Measurements from ENCODE around the gene MAP3K2. TPM values are rescaled to one million over a fixed set of nuclear protein-coding genes. Genes with fewer than 3 reads are reported as not detected.

MAP3K2 gene
- total RNA-seq, 2 donors from 2014 or later: 61.6 to 63.8 TPM

GRCh38 chr2:127427376-127428056 lies 39.7 kb upstream of the MAP3K2 start:
- H3K36me3 ChIP-seq: no peaks in the 10 kb centered on the region
- no peak overlapping the region for H3K27ac ChIP-seq
- DNase-seq (ENCODE audit: low spot score): no peak
- intact Hi-C loops (cut with DNase I): no loop called here
- H3K4me3 ChIP-seq: no peak overlapping the region
- WGBS: 89% methylated on average over 7 of the region's 7 CpGs
- H3K4me1 ChIP-seq (replicated peaks): peaks cover 7% of the 10 kb centered on the region
- TF ChIP-seq CTCF (IDR thresholded peaks at IDR 0.05) (no peak), POLR2A (IDR thresholded peaks at IDR 0.05) (no peak), POLR2AphosphoS5 (IDR thresholded peaks at IDR 0.05) (no peak)
- peaks cover 7% of the 10 kb centered on the region for H3K27me3 ChIP-seq (replicated peaks; ENCODE audit: insufficient read depth)
- no peaks in the 10 kb centered on the region for H3K9me3 ChIP-seq

DNA sequence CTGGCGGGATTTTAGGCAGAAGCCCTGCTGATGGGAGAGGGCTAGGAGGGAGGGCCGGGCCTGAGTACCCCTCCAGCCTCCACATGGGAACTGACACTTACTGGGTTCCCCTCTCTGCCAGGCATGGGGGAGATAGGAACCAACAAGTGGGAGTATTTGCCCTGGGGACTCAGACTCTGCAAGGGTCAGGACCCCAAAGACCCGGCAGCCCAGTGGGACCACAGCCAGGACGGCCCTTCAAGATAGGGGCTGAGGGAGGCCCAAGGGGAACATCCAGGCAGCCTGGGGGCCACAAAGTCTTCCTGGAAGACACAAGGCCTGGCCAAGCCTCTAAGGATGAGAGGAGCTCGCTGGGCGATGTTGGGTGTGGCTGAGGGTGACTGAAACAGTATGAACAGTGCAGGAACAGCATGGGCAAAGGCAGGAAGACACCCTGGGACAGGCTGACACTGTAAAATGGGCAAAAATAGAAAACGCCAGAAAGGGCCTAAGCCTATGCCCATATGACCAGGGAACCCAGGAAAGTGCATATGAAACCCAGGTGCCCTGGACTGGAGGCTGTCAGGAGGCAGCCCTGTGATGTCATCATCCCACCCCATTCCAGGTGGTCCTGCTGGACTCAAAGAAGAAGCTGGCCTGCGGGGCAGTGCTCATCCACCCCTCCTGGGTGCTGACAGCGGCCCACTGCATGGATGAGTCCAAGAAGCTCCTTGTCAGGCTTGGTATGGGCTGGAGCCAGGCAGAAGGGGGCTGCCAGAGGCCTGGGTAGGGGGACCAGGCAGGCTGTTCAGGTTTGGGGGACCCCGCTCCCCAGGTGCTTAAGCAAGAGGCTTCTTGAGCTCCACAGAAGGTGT lies 39.0 kb upstream of the MAP3K2 start:
- DNase-seq (ENCODE audit: low spot score): no peak
- no peak overlapping the region for H3K4me3 ChIP-seq
- no peak overlapping the region for H3K27ac ChIP-seq
- peaks cover 7% of the 10 kb centered on the region for H3K4me1 ChIP-seq (replicated peaks)
- H3K36me3 ChIP-seq: no peaks in the 10 kb centered on the region
- intact Hi-C loops (cut with DNase I): no loop called here
- H3K27me3 ChIP-seq (replicated peaks; ENCODE audit: insufficient read depth): peaks cover 9% of the 10 kb centered on the region
- WGBS: 92% methylated on average over 10 of the region's 10 CpGs
- H3K9me3 ChIP-seq: no peaks in the 10 kb centered on the region
- no peak for TF ChIP-seq POLR2A (IDR thresholded peaks at IDR 0.05)
- TF ChIP-seq POLR2AphosphoS5 (IDR thresholded peaks at IDR 0.05): no peak
- no peak for TF ChIP-seq CTCF (IDR thresholded peaks at IDR 0.05)

GRCh38 chr2:127425540-127426490 lies 38.0 kb upstream of the MAP3K2 start:
- H3K27ac ChIP-seq: no peak overlapping the region
- DNase-seq (ENCODE audit: low spot score): no peak
- TF ChIP-seq CTCF (IDR thresholded peaks at IDR 0.05) (no peak), POLR2AphosphoS5 (IDR thresholded peaks at IDR 0.05) (no peak), POLR2A (IDR thresholded peaks at IDR 0.05) (no peak)
- WGBS: 89% methylated on average over 16 of the region's 16 CpGs
- no peaks in the 10 kb centered on the region for H3K36me3 ChIP-seq
- intact Hi-C loops (cut with DNase I): no loop called here
- H3K27me3 ChIP-seq (replicated peaks; ENCODE audit: insufficient read depth): peaks cover 9% of the 10 kb centered on the region
- no peaks in the 10 kb centered on the region for H3K9me3 ChIP-seq
- no peak overlapping the region for H3K4me3 ChIP-seq
- H3K4me1 ChIP-seq (replicated peaks): peaks cover 7% of the 10 kb centered on the region

DNA sequence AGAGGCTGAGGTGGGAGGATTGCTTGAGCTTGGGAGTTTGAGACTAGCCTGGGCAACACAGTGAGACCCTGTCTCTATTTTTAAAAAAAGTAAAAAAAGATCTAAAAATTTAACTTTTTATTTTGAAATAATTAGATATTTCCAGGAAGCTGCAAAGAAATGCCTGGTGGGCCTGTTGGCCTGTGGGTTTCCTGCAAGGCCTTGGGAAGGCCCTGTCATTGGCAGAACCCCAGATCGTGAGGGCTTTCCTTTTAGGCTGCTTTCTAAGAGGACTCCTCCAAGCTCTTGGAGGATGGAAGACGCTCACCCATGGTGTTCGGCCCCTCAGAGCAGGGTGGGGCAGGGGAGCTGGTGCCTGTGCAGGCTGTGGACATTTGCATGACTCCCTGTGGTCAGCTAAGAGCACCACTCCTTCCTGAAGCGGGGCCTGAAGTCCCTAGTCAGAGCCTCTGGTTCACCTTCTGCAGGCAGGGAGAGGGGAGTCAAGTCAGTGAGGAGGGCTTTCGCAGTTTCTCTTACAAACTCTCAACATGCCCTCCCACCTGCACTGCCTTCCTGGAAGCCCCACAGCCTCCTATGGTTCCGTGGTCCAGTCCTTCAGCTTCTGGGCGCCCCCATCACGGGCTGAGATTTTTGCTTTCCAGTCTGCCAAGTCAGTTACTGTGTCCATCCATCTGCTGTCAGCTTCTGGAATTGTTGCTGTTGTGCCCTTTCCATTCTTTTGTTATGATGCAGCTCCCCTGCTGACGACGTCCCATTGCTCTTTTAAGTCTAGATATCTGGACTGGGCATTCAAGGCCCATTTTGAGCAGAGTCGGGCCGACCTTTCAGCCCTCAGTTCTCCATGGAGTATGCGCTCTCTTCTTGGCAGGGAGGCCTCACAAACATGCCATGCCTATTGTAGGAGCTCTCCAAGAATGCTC lies 37.1 kb upstream of the MAP3K2 start:
- intact Hi-C loops (cut with DNase I): no loop called here
- Histone ChIP-seq H3K36me3 (no peaks in the 10 kb centered on the region), H3K9me3 (no peaks in the 10 kb centered on the region), H3K27ac (no peak overlapping the region), H3K4me3 (no peak overlapping the region), H3K4me1 (replicated peaks) (peaks cover 7% of the 10 kb centered on the region), H3K27me3 (replicated peaks; ENCODE audit: insufficient read depth) (peaks cover 9% of the 10 kb centered on the region)
- TF ChIP-seq CTCF (IDR thresholded peaks at IDR 0.05) (no peak), POLR2AphosphoS5 (IDR thresholded peaks at IDR 0.05) (no peak), POLR2A (IDR thresholded peaks at IDR 0.05) (no peak)
- DNase-seq (ENCODE audit: low spot score): no peak
- WGBS: 85% methylated on average over 13 of the region's 13 CpGs

Data from prostate gland (tissue), 2 donors.